Fibroblast of mammary gland (primary cell): ENCODE results near the gene ANKRD44.

Source experiments
- DNase-seq: peaks from one replicate; pipeline ENCODE4 v3.0.0-alpha.2; 2010; ENCODE audit warnings: low read depth
- H3K4me3 ChIP-seq: 2 replicates; pipeline ENCODE4 v1.5.1; 2011; ENCODE audit warnings: low read depth, mild to moderate bottlenecking, low read length, moderate library complexity; ENCODE audit not compliant: control insufficient read depth
- CTCF ChIP-seq: conservative IDR thresholded peaks from 2 replicates; pipeline ENCODE4 v1.5.1; 2011; ENCODE audit warnings: low read depth, low read length, inconsistent platforms; ENCODE audit not compliant: control insufficient read depth, insufficient read depth

The ANKRD44 gene

DNA sequence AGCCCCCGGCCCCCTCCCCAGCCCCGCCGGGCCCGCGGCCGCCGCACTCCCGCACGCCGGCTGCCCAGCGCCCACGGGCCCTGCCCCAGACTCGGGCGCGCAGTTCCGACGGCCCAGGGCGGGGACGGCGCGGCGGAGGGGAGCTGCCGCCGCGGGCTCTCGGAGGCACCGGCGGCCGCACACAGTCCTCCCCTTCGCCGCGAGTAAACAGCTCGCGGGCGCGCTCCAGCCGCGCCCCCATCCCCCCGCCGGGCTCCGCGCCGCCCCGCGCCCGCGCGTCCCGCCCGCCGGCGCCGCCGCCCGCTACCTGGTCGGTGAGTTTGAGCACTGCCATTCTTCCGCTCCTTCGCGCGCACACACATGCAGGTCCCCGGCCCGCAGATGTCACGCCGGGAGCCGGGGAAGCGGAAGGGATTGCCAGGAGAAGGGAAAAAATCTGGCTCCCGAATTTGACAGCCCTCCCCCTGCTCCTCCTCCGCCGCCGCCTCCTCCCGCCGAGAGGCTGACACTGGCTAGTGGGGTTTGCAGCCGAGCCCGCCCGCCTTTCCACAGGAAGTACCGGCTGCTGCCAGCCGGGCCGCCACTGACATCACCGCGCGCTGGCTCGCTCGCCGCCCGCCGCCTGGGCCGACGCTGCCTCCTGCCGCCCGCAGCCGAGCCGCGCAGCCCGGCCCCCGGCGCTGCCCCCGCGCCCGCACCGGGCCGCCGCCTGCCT is at the start of gene ANKRD44:
ANKRD44 (minus strand) TSS at position 510 of the 715 bp plus-strand sequence; CDS start at position 334, 176 bp downstream.
- H3K4me3 ChIP-seq: peak within 1 kb of the TSS; percentile 69
- peak; percentile 64 for DNase-seq
- TF ChIP-seq CTCF: no peak

DNA sequence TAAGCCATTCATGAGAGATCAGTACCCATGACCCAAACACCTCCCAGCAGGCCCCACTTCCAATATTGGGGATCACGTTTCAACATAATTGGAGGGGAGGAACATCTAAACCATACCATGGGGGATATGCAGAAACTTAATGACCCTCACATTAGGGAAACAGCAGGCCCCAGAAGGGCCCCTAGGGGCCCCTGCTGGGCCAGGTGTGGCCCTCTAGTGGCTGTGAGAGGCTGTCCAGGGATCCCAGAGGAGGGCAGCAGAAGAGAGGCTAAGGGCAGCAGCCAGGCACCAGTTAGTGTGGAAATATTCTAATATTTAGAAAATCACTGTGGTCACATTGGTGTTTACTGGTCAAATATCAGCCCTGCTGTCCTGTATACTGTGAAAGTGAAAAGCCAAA is 49.3 kb upstream of the ANKRD44 start:
- DNase-seq: no peak
- no peak overlapping the region for H3K4me3 ChIP-seq
- TF ChIP-seq CTCF: peak; percentile 4

- no peak overlapping the region for H3K4me3 ChIP-seq
- DNase-seq: peak; percentile 36
- TF ChIP-seq CTCF: no peak
Observed at GRCh38 chr2:197358931-197359330, 48.4 kb upstream of the ANKRD44 start.

- no peak for DNase-seq
- no peak for TF ChIP-seq CTCF
- H3K4me3 ChIP-seq: no peak overlapping the region
Observed at GRCh38 chr2:197357986-197358385, 47.4 kb upstream of the ANKRD44 start.

DNA sequence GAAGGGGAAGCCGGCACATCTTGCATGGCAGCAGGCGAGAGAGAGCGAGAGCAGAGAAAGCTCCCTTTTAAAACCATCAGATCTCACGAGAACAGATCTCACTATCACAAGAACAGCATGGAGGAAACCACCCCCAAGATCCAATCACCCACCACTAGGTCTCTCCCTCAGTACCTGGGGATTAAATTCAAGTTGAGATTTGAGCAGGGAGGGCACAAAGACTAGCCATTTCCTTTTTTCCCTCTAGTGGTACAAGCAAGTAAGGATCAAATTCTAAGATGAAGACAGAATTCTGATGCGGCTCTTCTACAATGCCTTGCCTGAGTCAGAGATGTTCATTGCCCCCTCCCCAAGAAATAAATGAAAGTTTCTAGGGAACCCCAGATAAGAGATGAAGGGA is 45.6 kb upstream of the ANKRD44 start:
- TF ChIP-seq CTCF: peak; percentile 42
- DNase-seq: no peak
- no peak overlapping the region for H3K4me3 ChIP-seq

GRCh38 chr2:197354169-197354558 is 43.6 kb upstream of the ANKRD44 start:
- TF ChIP-seq CTCF: no peak
- DNase-seq: no peak
- H3K4me3 ChIP-seq: no peak overlapping the region
